A549 (cell line): ENCODE data around the gene CALR3.

Experiments
- EHF ChIP-seq: fragments of 250-450 bp; sonication (Bioruptor Pico); IDR thresholded peaks from 2 replicates; pipeline ENCODE4 v1.5.0; 2020; ENCODE audit warnings: mild to moderate bottlenecking
- EP300 ChIP-seq, 2 experiments: fragments of >200 bp; sonication (Bioruptor Twin); formaldehyde crosslinking; IDR thresholded peaks; 2 replicates in 1 of 2; 3 replicates in 1 of 2; pipeline ENCODE4 v1.6.1; 2016 to 2017
- ESRRA ChIP-seq: fragments of 150-350 bp; IDR thresholded peaks from 2 replicates; pipeline ENCODE4 v1.6.1; 2014; ENCODE audit warnings: mild to moderate bottlenecking, low read length, borderline replicate concordance
- KDM5A ChIP-seq: fragments of 200-600 bp; sonication (generic); IDR thresholded peaks from 2 replicates; pipeline ENCODE4 v1.6.1; 2016; ENCODE audit warnings: antibody characterized with exemption, mild to moderate bottlenecking
- PHF8 ChIP-seq: fragments of 200-600 bp; sonication (generic); IDR thresholded peaks from 2 replicates; pipeline ENCODE4 v1.6.1; 2016; ENCODE audit warnings: low read depth, mild to moderate bottlenecking, antibody characterized with exemption, moderate library complexity, borderline replicate concordance
- RNF2 ChIP-seq: fragments of 200-600 bp; sonication (generic); IDR thresholded peaks from 2 replicates; pipeline ENCODE4 v1.6.1; 2016; ENCODE audit warnings: low read depth, mild to moderate bottlenecking, antibody characterized with exemption, moderate library complexity, borderline replicate concordance
- TF ChIP-seq, protein P1 (sequence below): fragments of >200 bp; sonication (Bioruptor Twin); formaldehyde crosslinking; IDR thresholded peaks from 3 replicates; pipeline ENCODE4 v1.5.1; 2016
- TF ChIP-seq, protein P2 (sequence below): IDR thresholded peaks from 2 replicates; pipeline ENCODE4 v1.6.1; 2012

DNA sequence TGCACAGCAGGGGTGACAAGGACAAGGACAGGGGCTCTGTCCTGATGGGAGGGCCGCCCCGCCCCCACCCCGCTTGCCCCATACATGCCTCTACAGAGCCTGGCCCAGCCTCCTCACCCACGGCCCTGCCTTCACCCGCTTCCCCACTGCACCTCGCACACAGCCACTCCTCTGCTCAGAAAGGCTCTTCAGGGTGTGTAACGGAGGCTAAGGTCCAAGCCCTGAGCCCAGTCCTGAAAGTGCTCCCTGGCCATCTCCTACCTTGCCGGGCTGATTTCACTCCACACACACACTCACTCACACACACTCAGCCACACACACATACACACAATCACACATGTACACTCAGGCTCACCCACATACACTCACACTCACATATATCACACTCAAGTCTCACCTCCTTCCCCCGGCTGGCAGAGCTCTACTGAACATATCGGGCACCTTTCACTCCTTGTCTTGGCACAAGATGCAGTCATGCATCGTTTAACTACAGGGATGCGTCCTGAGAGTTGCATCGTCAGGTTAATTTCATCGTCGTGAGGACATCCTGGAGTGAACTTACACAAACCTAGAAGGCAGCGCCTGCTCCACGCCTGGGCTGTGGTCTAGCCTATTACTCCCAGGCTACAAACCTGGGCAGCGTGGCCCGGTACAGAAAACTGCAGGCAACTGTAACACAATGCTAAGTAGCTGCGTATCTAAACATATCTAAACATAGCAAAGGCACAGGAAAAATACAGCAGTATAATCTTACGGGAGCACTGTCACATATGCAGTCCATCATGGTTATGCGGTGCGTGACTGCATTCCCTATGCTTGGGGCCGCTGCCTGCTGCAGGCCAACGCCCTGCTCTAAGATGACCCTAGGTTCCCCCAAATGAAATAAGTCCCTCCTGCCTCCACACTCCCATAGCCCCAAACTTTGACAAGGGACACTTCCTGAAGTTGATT lies 37.3 kb downstream of the CALR3 start:
- TF ChIP-seq, protein P1, sequence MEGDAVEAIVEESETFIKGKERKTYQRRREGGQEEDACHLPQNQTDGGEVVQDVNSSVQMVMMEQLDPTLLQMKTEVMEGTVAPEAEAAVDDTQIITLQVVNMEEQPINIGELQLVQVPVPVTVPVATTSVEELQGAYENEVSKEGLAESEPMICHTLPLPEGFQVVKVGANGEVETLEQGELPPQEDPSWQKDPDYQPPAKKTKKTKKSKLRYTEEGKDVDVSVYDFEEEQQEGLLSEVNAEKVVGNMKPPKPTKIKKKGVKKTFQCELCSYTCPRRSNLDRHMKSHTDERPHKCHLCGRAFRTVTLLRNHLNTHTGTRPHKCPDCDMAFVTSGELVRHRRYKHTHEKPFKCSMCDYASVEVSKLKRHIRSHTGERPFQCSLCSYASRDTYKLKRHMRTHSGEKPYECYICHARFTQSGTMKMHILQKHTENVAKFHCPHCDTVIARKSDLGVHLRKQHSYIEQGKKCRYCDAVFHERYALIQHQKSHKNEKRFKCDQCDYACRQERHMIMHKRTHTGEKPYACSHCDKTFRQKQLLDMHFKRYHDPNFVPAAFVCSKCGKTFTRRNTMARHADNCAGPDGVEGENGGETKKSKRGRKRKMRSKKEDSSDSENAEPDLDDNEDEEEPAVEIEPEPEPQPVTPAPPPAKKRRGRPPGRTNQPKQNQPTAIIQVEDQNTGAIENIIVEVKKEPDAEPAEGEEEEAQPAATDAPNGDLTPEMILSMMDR = no peak
- TF ChIP-seq PHF8 (no peak), EHF (no peak), KDM5A (no peak), EP300 (IDR thresholded peaks at IDR 0.05) (no peak), RNF2 (no peak), ESRRA (no peak)
- TF ChIP-seq, protein P2, sequence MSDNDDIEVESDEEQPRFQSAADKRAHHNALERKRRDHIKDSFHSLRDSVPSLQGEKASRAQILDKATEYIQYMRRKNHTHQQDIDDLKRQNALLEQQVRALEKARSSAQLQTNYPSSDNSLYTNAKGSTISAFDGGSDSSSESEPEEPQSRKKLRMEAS = no peak
